Measurements from ENCODE around the gene PANX2. TPM values are rescaled to one million over a fixed set of nuclear protein-coding genes. Genes with fewer than 3 reads are reported as not detected.
A peak's percentile ranks its signal among the peaks of the same experiment; 100 is the strongest.

The PANX2 gene
- total and polyA plus RNA-seq, 2 donors (not counting 1 experiment from before 2014, with no cell fraction given): 0.04 to 0.59 TPM

- CTCF ChIA-PET: no interaction called here
- H3K4me3 ChIP-seq (ENCODE audit: control extremely low read depth in 1 of 5, extremely low read depth in 1 of 5, insufficient read depth in 1 of 5, low read depth in 2 of 5, low read length in 4 of 5): no peak overlapping the region
- H3K27ac Mint-ChIP-seq: no peak overlapping the region
- no peak overlapping the region for H3K9ac ChIP-seq (ENCODE audit: low read length)
- WGBS (ENCODE audit: insufficient coverage): 93% methylated on average over 55 of the region's 64 CpGs
- H3K9me3 Mint-ChIP-seq (ENCODE audit: insufficient read depth): no peaks in the 10 kb centered on the region
- intact Hi-C loops (cut with micrococcal nuclease): no loop called here
- ATAC-seq (ENCODE audit: low read depth) (no peak), DNase-seq (no peak)
- no peaks in the 10 kb centered on the region for H3K36me3 ChIP-seq (replicated peaks in 1 of 2; ENCODE audit: control extremely low read depth in 1 of 2, control insufficient read depth in 1 of 2, extremely low read depth in 1 of 2, insufficient read depth in 2 of 2, low read length in 1 of 2)
- H3K4me3 Mint-ChIP-seq: no peak overlapping the region
- H3K9me3 ChIP-seq (ENCODE audit: control extremely low read depth in 1 of 3, control insufficient read depth in 2 of 3, insufficient read depth in 1 of 3, low read length in 2 of 3): peaks cover 0 to 5% (median 0%) of the 10 kb centered on the region in 3 donors
- no peaks in the 10 kb centered on the region for H3K79me2 ChIP-seq (ENCODE audit: control insufficient read depth, insufficient read depth, low read length)
- H2AFZ ChIP-seq (ENCODE audit: insufficient read depth, low read depth, low read length, poor library complexity, severe bottlenecking): no peak overlapping the region
- H3K27ac ChIP-seq (ENCODE audit: low read length in 2 of 2): no peak overlapping the region
- POLR2A ChIA-PET: no interaction called here
- peaks cover 13% of the 10 kb centered on the region for H3K27me3 Mint-ChIP-seq
- peaks cover 23% of the 10 kb centered on the region for H3K4me1 Mint-ChIP-seq
- peaks cover 0 to 15% (median 0%) of the 10 kb centered on the region in 4 experiments for H3K27me3 ChIP-seq (replicated peaks in 1 of 4; ENCODE audit: control extremely low read depth in 1 of 4, control insufficient read depth in 3 of 4, insufficient read depth in 4 of 4, low read length in 3 of 4)
- TF ChIP-seq EZH2 (IDR thresholded peaks at IDR 0.05; ENCODE audit: borderline replicate concordance, insufficient read depth, low read depth, low read length, poor library complexity, severe bottlenecking): no peak
- TF ChIP-seq, protein P1, sequence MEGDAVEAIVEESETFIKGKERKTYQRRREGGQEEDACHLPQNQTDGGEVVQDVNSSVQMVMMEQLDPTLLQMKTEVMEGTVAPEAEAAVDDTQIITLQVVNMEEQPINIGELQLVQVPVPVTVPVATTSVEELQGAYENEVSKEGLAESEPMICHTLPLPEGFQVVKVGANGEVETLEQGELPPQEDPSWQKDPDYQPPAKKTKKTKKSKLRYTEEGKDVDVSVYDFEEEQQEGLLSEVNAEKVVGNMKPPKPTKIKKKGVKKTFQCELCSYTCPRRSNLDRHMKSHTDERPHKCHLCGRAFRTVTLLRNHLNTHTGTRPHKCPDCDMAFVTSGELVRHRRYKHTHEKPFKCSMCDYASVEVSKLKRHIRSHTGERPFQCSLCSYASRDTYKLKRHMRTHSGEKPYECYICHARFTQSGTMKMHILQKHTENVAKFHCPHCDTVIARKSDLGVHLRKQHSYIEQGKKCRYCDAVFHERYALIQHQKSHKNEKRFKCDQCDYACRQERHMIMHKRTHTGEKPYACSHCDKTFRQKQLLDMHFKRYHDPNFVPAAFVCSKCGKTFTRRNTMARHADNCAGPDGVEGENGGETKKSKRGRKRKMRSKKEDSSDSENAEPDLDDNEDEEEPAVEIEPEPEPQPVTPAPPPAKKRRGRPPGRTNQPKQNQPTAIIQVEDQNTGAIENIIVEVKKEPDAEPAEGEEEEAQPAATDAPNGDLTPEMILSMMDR (IDR thresholded peaks at IDR 0.05): no peak
- H3K4me1 ChIP-seq (ENCODE audit: control insufficient read depth in 2 of 2, insufficient read depth in 2 of 2, low read length in 2 of 2): peaks cover 19 to 22% of the 10 kb centered on the region in 2 donors
- H3K4me2 ChIP-seq (replicated peaks; ENCODE audit: low read depth, low read length, poor library complexity, severe bottlenecking): peak overlapping the region; percentile 29
- no peaks in the 10 kb centered on the region for H4K20me1 ChIP-seq (ENCODE audit: control insufficient read depth, insufficient read depth, low read length, poor library complexity, severe bottlenecking)
Observed at GRCh38 chr22:50178871-50179869, 8.6 kb downstream of the PANX2 start.
